ENCODE results near the gene CDNF. TPM values are rescaled to one million over a fixed set of nuclear protein-coding genes. Genes with fewer than 3 reads are reported as not detected.

CDNF gene
- total RNA-seq, 4 donors from 2014 or later = 1.1 to 1.3 TPM; not detected in 2

- peak in 4 of 6 experiments; percentile 6 to 44 (median 20) for TF ChIP-seq CTCF (IDR thresholded peaks at IDR 0.05)
- no peak for TF ChIP-seq POLR2A (IDR thresholded peaks at IDR 0.05)
- intact Hi-C loops (cut with DNase I) = no loop called here
- WGBS, 2 donors = 78 to 79% methylated on average over 10 of the region's 10 CpGs
These were observed 64.2 kb downstream of the CDNF start for GRCh38 chr10:14773551-14774213.

GRCh38 chr10:14772399-14772798 lies 65.4 kb downstream of the CDNF start:
- Histone ChIP-seq H3K36me3 (no peaks in the 10 kb centered on the region), H3K27me3 (no peaks in the 10 kb centered on the region), H3K9me3 (no peaks in the 10 kb centered on the region), H3K4me1 (no peaks in the 10 kb centered on the region), H3K4me3 (no peak overlapping the region), H3K27ac (peak overlapping the region in 3 of 4 donors; percentile 3 to 62 (median 21))
- TF ChIP-seq POLR2A (IDR thresholded peaks at IDR 0.05) = no peak
- no peak for TF ChIP-seq CTCF (IDR thresholded peaks at IDR 0.05)
- 61 to 76% methylated on average over 7 of the region's 7 CpGs for WGBS, 2 donors
- DNase-seq = no peak
- intact Hi-C loops (cut with DNase I) = no loop called here

More at GRCh38 chr10:14773551-14774213, 64.2 kb downstream of the CDNF start:
- H3K4me3 ChIP-seq = peak overlapping the region in 3 of 4 donors; percentile 22 to 53 (median 27)
- H3K27ac ChIP-seq = peak overlapping the region in 3 of 4 donors; percentile 35 to 80 (median 62)
- no peak for DNase-seq
- no peaks in the 10 kb centered on the region for H3K27me3 ChIP-seq
- H3K9me3 ChIP-seq = no peaks in the 10 kb centered on the region
- no peaks in the 10 kb centered on the region for H3K36me3 ChIP-seq
- H3K4me1 ChIP-seq = peaks cover 0 to 5% (median 0%) of the 10 kb centered on the region in 3 donors

- Histone ChIP-seq H3K4me1 (no peaks in the 10 kb centered on the region), H3K36me3 (no peaks in the 10 kb centered on the region), H3K27me3 (no peaks in the 10 kb centered on the region), H3K9me3 (no peaks in the 10 kb centered on the region), H3K4me3 (no peak overlapping the region), H3K27ac (no peak overlapping the region)
- WGBS, 2 donors = 72 to 80% methylated on average over 2 of the region's 2 CpGs
- no peak for DNase-seq
- intact Hi-C loops (cut with DNase I) = no loop called here
- TF ChIP-seq CTCF (IDR thresholded peaks at IDR 0.05) = no peak
- no peak for TF ChIP-seq POLR2A (IDR thresholded peaks at IDR 0.05)
These were observed 66.9 kb downstream of the CDNF start for GRCh38 chr10:14770927-14771326.

Other genes with a start within 250 kb of the CDNF start
- gene FAM107B, start 63.1 kb downstream of the CDNF start, total RNA-seq = 10 to 100 TPM in 3 of 4 donors, 1 to 10 TPM in 1; 6.7 to 17.0 (median 12.9) TPM
- 10 to 100 TPM; 12.5 to 21.4 (median 13.1) TPM for gene HSPA14, start 269 bp upstream of the CDNF start, total RNA-seq
- gene MSANTD7, start 269 bp upstream of the CDNF start, total RNA-seq = 1 to 10 TPM; 7.3 to 9.2 (median 8.2) TPM
- gene SUV39H2, start 40.8 kb upstream of the CDNF start, total RNA-seq = 10 to 100 TPM in 1 of 4 donors, 1 to 10 TPM in 3; 5.6 to 13.2 (median 8.9) TPM
- 10 to 100 TPM in 3 of 4 donors, 1 to 10 TPM in 1; 8.2 to 15.6 (median 11.4) TPM for gene DCLRE1C, start 116.1 kb upstream of the CDNF start, total RNA-seq
- gene MEIG1, start 121.4 kb upstream of the CDNF start, total RNA-seq = under 1 TPM in 1 of 4 donors, not detected in 3; 0.79 TPM
- 1 to 10 TPM in 3 of 4 donors, under 1 TPM in 1; 0.57 to 9.4 (median 5.1) TPM for gene OLAH, start 205.9 kb upstream of the CDNF start, total RNA-seq

Data from esophagus squamous epithelium (tissue), 5 donors.